ENCODE results near the gene SPON1. TPM values are rescaled to one million over a fixed set of nuclear protein-coding genes. Genes with fewer than 3 reads are reported as not detected.

SPON1 gene
- polyA plus RNA-seq, 3 donors = 8.1 to 101 (median 28.3) TPM

DNA sequence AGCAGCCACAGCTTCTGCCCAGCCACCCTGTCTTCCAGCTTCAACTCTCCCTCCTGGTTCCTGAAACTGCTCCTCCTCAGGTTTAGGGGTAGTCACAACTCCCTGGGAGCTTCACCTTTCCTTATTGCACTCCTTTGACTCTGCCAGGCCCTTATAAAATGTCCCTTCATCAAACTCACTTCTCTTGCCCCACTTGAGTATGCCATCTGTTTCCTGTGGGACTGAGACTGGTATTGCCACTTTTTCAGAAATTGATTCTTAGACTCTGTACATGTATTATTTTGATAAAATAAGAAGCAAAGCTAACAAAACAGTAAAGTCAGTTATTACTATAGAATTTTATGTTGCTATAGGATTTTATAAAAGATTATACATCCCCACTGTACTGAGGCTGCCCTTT, 134.1 kb downstream of the SPON1 start:
- H3K27ac ChIP-seq (ENCODE audit: low read depth, low read length) = no peak overlapping the region

- H3K27ac ChIP-seq (ENCODE audit: low read depth, low read length) = no peak overlapping the region
Measured at GRCh38 chr11:14101388-14101787, 138.9 kb downstream of the SPON1 start.

DNA sequence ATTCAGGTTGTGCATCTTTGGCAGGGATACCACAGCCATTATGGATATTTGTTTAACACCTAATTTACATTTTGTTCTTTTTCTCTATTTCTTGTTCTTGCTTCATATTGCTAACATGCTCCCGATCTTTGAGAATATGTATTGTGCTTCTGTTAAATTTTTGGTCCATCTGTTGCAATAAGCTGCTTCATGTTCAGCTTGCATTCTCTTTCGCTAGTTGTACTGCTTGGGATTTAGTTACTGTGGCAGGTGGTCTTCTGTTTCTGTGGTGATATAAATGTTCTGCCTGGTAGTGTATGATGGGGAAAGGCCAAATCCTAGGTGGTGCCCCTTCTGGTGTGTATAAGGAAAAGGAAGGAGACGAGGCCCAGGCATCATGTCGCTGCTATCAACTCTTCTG, 140.2 kb downstream of the SPON1 start:
- 85 to 93% (median 86%) methylated on average over 4 of the region's 4 CpGs for WGBS, 3 donors
- no peak overlapping the region for H3K27ac ChIP-seq (ENCODE audit: low read depth, low read length)

DNA sequence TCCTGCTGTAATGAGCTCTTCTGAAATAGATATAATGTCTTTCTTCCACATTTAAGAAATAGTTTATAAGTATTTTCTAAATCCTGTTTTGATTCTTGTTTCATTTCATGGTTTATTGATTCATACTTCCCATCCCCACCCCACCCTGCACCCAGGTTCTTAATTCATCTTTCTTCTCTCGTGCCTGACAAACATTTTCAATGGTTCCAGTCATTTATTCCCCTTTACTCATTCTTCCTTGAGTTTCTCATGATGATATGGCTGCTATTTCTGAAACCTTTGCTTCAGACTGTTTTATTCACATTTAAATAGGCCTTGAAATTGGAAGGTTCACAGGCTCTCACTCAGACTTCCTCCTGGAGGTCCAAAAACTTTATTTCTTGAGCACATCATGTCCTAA, 142.9 kb downstream of the SPON1 start:
- 55 to 96% (median 86%) methylated on average over 1 of the region's 1 CpG for WGBS, 3 donors
- H3K27ac ChIP-seq (ENCODE audit: low read depth, low read length) = no peak overlapping the region

- H3K27ac ChIP-seq (ENCODE audit: low read depth, low read length) = no peak overlapping the region
- WGBS, 3 donors = 73 to 78% (median 74%) methylated on average over 5 of the region's 5 CpGs
Measured at GRCh38 chr11:14106303-14107049, 144.0 kb downstream of the SPON1 start.

DNA sequence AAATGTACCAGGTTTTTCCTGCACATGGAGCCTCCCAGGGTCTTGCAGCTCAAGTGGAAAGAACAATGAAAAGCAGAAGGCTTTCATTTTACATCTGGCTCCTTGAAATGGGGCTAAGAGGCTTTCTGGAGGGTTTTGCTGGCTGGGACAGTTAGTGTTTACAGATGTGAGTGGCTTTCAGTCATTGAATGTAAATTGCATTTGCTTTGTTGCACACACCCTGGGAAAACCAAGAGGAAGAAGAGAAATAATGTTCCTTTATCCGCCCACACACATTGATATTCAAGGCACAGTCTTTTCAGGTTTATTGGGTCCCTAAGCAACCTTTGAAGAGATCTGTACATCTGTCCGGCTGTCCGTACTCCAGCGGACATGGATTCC, 144.5 kb downstream of the SPON1 start:
- WGBS, 3 donors = 68 to 97% (median 74%) methylated on average over 4 of the region's 4 CpGs
- H3K27ac ChIP-seq (ENCODE audit: low read depth, low read length) = no peak overlapping the region

- WGBS, 3 donors = 52 to 74% (median 63%) methylated on average over 1 of the region's 1 CpG
- H3K27ac ChIP-seq (ENCODE audit: low read depth, low read length) = no peak overlapping the region
Measured at GRCh38 chr11:14109742-14110141, 147.2 kb downstream of the SPON1 start.

DNA sequence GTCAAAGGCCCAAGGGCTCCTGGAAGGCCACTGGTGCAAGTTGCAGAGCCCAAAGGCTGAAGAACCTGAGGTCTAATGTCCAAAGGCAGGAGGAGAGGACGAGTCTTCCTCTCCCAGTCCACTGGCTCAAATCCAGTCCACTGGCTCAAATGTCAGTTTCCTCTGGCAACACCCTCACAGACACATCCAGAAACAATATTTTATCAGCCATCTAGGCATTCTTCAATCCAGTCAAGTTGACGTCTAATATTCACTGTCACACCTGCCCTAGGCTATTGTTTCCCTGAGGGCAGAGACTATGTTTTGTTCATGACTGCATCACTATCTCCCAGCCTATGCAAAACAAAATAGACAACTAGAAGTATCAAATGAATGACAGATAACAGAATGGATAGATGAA, 148.1 kb downstream of the SPON1 start:
- H3K27ac ChIP-seq (ENCODE audit: low read depth, low read length) = no peak overlapping the region
- WGBS, 3 donors = 48 to 77% (median 57%) methylated on average over 2 of the region's 2 CpGs

DNA sequence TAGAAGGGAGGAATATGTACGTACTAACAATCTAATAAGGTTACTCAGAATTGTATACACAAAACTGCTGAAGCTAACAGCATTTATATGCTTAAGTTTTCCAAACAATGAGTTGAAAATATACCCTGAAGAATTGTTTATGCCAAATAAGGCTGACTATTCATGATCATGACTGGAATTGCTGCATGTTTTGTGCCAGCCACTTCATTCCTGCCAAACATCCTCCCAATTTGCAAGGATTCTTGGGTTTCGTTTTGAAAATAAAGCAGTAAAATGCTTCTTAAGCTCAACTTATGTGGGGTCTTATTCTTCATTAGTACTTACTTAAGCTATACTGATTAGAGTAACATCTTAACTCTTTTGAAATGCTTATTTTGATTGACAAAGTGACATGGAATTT, 149.0 kb downstream of the SPON1 start:
- WGBS, 3 donors = 37 to 64% (median 43%) methylated on average over 2 of the region's 2 CpGs
- H3K27ac ChIP-seq (ENCODE audit: low read depth, low read length) = no peak overlapping the region

- WGBS, 3 donors = 90 to 96% (median 93%) methylated on average over 2 of the region's 2 CpGs
- H3K27ac ChIP-seq (ENCODE audit: low read depth, low read length) = no peak overlapping the region
Measured at GRCh38 chr11:14112721-14113120, 150.2 kb downstream of the SPON1 start.

DNA sequence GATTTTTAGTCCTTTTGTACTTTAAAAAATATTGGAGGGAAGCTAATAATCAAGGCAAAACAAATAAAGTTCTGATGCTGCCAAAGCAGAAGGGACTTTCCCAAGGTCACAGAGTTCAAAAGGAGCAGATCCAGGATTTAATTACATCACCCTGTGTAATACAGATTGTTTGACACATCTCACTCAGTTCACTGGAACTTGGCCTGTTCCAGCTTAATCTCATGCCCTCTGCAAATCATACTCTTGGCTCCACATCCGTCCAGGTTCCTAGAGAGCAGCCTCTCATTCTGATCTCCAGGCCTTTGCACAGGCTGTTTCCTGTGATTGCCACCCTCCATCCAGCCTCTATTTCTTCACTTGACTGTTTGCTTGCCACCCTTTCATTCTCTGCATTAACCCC, 151.7 kb downstream of the SPON1 start:
- 31 to 57% (median 38%) methylated on average over 1 of the region's 1 CpG for WGBS, 3 donors
- H3K27ac ChIP-seq (ENCODE audit: low read depth, low read length) = no peak overlapping the region

DNA sequence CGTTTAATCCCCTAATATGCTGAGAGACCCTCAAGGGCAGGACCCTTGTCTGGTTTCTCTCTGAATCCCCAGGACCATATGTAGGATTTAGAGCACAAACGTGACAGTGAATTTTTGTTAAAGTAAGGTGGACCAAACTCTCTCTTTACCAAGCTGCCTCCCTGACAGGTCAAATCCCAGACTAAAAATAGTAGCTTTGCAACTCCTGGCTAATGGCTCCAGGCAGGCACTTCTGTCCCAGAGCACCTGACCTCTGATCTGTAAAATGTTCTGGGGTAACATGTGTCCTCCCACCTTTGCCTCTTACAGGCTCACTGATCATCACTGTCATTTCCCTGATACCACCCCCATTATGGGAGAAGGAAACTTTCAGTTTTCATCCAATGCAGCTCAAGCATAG, 152.3 kb downstream of the SPON1 start:
- no peak overlapping the region for H3K27ac ChIP-seq (ENCODE audit: low read depth, low read length)
- WGBS, 3 donors = 76 to 82% (median 79%) methylated on average over 2 of the region's 2 CpGs

- no peak overlapping the region for H3K27ac ChIP-seq (ENCODE audit: low read depth, low read length)
- 22 to 72% (median 56%) methylated on average over 1 of the region's 1 CpG for WGBS, 3 donors
Measured at GRCh38 chr11:14117632-14118031, 155.1 kb downstream of the SPON1 start.

DNA sequence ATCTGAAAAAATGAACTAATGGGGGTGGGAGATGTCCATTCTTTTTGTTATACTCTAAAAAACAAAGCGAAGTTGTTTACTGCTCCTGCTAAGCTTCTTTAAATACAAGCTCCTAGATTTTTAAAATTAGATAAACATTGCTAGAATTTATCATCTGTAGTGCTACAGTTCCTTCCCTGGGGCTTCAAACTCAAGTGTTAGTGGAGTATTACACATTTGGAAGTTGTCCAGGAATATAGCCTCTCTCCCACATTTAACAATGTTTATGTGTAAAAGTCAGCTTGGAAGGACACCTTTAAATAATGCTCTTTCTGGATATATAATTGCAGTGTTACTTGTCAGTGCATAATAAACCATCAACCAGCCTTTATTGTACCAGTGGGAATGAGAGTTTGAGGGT, 155.5 kb downstream of the SPON1 start:
- 0 to 76% (median 0%) methylated on average over 1 of the region's 1 CpG for WGBS, 3 donors

DNA sequence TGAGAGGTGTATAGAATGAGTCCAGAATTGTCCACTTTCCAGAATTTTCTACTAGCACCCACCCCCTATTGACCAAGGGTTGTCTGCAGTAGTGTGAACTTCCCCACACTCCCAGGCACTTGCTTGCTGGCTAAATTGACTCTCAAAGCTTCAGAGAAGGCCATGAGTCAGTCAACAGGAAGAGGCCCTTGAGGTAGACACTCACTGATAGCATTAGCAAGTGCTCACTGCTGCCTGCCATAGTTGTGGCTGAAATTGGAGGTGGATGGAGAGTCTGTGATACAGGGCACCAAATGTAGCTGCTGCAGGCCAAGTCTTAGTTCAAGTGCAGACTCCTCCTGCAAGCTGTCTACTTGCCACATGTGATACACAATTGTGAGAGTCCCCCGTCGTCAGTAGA, 156.8 kb downstream of the SPON1 start:
- WGBS, 3 donors = 89 to 99% (median 91%) methylated on average over 2 of the region's 2 CpGs

More for the DNA sequence above, 155.5 kb downstream of the SPON1 start:
- H3K27ac ChIP-seq (ENCODE audit: low read depth, low read length) = no peak overlapping the region

DNA sequence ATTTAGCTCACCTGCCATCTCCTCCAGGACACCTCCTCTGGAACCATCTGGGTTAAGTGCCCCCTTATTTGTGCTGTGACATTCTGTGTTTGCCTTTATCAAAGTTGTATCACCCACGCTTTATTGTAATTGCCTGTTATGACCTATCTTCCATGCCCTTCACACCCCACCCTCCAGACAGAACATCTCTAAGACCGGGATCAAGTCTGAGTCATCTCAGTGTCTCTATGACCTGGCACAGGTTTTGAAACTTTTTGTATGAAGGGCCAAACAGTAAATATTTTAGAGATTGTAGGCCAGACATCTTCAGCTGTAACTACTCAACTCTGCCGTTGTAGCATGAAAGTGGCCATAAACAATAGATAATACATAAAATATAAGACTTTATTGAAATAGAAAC, 161.8 kb downstream of the SPON1 start:
- no peak overlapping the region for H3K27ac ChIP-seq (ENCODE audit: low read depth, low read length)
- 73 to 85% (median 75%) methylated on average over 3 of the region's 3 CpGs for WGBS, 3 donors

More for the DNA sequence above, 156.8 kb downstream of the SPON1 start:
- no peak overlapping the region for H3K27ac ChIP-seq (ENCODE audit: low read depth, low read length)

DNA sequence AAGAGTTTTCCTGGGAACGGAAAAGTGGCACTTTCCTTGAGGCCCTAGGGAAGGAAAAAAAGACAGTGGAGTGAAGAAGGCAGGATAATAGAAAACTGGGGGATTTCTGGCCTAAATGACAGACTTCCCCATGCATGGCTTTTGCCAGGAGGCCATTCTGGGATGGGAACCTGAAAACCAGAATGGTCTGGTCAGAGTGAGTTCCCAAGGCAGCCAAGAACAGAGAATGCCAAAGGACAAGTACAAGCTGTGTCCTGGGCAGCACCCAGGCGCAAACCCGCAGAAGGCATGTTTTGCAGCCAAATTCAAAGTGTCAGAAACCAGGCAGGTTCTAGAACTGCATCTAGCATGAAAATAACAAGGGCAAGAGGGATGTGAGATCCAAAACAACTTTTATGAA, 162.4 kb downstream of the SPON1 start:
- 89 to 96% (median 93%) methylated on average over 3 of the region's 3 CpGs for WGBS, 3 donors
- no peak overlapping the region for H3K27ac ChIP-seq (ENCODE audit: low read depth, low read length)

DNA sequence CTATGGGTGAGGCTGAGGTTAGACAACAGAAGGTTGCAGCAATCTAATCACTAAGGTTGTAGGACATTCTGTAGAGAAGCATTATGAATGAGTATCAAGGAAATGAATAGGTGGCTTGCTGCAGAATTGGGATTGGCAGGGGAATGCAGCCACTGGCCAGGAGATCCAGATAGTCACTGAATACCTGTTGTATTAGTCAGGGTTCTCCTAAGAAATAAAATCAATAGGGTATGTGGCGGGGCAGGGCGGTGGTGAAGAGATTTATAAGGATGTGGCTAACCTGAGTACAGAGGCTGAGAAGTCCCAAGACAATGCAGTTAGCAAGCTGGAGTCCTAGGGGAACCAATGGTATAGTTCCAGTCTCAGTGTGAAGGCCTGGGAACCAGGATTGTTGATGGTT, 163.0 kb downstream of the SPON1 start:
- H3K27ac ChIP-seq (ENCODE audit: low read depth, low read length) = no peak overlapping the region
- 91 to 97% (median 95%) methylated on average over 2 of the region's 2 CpGs for WGBS, 3 donors

DNA sequence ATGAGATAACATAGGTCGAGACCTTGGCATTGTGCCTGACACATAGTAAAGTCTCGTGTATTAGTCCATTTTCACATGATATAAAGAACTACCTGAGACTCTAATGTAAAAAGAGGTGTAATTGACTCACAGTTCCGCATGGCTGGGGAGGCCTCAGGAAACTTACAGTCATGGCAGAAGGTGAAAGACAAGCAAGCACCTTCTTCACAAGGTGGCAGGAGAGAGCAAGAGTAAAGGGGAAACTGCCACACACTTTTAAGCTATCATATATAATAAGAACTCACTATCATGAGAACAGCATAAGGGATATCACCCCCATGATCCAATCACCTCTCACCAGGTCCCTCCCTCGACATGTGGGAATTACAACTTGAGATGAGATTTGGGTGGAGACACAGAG, 165.2 kb downstream of the SPON1 start:
- 79 to 89% (median 82%) methylated on average over 4 of the region's 4 CpGs for WGBS, 3 donors
- H3K27ac ChIP-seq (ENCODE audit: low read depth, low read length) = no peak overlapping the region

GRCh38 chr11:14132312-14132711, 169.8 kb downstream of the SPON1 start:
- WGBS, 3 donors = 75 to 84% (median 78%) methylated on average over 4 of the region's 4 CpGs
- H3K27ac ChIP-seq (ENCODE audit: low read depth, low read length) = no peak overlapping the region

- WGBS, 3 donors = 88 to 89% (median 89%) methylated on average over 4 of the region's 4 CpGs
- no peak overlapping the region for H3K27ac ChIP-seq (ENCODE audit: low read depth, low read length)
Measured at GRCh38 chr11:14133381-14133780, 170.9 kb downstream of the SPON1 start.
